ENCODE data around the gene MME. TPM values are rescaled to one million over a fixed set of nuclear protein-coding genes. Genes with fewer than 3 reads are reported as not detected.

Gene MME
- polyA plus RNA-seq, 3 donors = 0.27 to 1.0 (median 0.73) TPM

- Mint-ChIP-seq H3K4me1 (peaks cover 20% of the 10 kb centered on the region), H3K27ac (no peak overlapping the region), H3K36me3 (peaks cover 0 to 2% of the 10 kb centered on the region in 2 donors), H3K27me3 (ENCODE audit: low read depth in 3 of 3) (peaks cover 32 to 49% (median 45%) of the 10 kb centered on the region in 3 donors), H3K4me3 (peak overlapping the region; percentile 73 to 94), H3K9me3 (peaks cover under 1 to 19% (median 8%) of the 10 kb centered on the region in 7 donors)
- Histone ChIP-seq H3K4me2 (replicated peaks; ENCODE audit: extremely low read depth, low read length, poor library complexity, severe bottlenecking) (peak overlapping the region; percentile 99), H3K79me2 (ENCODE audit: insufficient read depth, low read length) (no peaks in the 10 kb centered on the region), H4K20me1 (ENCODE audit: insufficient read depth, low read length) (no peaks in the 10 kb centered on the region), H3K36me3 (replicated peaks in 1 of 2; ENCODE audit: control insufficient read depth in 1 of 2, insufficient read depth in 2 of 2, low read length in 2 of 2) (no peaks in the 10 kb centered on the region), H3K27ac (ENCODE audit: low read depth in 1 of 2, low read length in 2 of 2) (no peak overlapping the region), H3K4me1 (ENCODE audit: control insufficient read depth in 1 of 2, insufficient read depth in 2 of 2, low read length in 2 of 2) (peaks cover 17 to 18% of the 10 kb centered on the region in 2 donors), H3K9me3 (replicated peaks in 1 of 2; ENCODE audit: control insufficient read depth in 1 of 2, insufficient read depth in 1 of 2, low read length in 2 of 2) (peaks cover 0 to 5% of the 10 kb centered on the region in 2 donors), H3K4me3 (replicated peaks in 1 of 3; ENCODE audit: low read depth in 2 of 3, low read length in 3 of 3) (peak overlapping the region; percentile 37 to 82 (median 54)), H3K9ac (ENCODE audit: insufficient read depth, low read length, poor library complexity, severe bottlenecking) (peak overlapping the region; percentile 65), H2AFZ (ENCODE audit: insufficient read depth, low read depth, low read length, poor library complexity, severe bottlenecking) (peak overlapping the region; percentile 93), H3K27me3 (ENCODE audit: control insufficient read depth in 2 of 2, insufficient read depth in 2 of 2, low read length in 2 of 2) (peaks cover 37 to 51% of the 10 kb centered on the region in 2 donors)
- 0% methylated on average over 4 of the region's 21 CpGs for WGBS (ENCODE audit: insufficient coverage)
- DNase-seq = no peak
- intact Hi-C loops (cut with micrococcal nuclease) = no loop called here
- TF ChIP-seq, protein P1, sequence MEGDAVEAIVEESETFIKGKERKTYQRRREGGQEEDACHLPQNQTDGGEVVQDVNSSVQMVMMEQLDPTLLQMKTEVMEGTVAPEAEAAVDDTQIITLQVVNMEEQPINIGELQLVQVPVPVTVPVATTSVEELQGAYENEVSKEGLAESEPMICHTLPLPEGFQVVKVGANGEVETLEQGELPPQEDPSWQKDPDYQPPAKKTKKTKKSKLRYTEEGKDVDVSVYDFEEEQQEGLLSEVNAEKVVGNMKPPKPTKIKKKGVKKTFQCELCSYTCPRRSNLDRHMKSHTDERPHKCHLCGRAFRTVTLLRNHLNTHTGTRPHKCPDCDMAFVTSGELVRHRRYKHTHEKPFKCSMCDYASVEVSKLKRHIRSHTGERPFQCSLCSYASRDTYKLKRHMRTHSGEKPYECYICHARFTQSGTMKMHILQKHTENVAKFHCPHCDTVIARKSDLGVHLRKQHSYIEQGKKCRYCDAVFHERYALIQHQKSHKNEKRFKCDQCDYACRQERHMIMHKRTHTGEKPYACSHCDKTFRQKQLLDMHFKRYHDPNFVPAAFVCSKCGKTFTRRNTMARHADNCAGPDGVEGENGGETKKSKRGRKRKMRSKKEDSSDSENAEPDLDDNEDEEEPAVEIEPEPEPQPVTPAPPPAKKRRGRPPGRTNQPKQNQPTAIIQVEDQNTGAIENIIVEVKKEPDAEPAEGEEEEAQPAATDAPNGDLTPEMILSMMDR (IDR thresholded peaks at IDR 0.05) = no peak
These were observed 712 bp upstream of the MME start for GRCh38 chr3:155079468-155079745.

- Histone ChIP-seq H4K20me1 (ENCODE audit: insufficient read depth, low read length) (no peaks in the 10 kb centered on the region), H3K27ac (ENCODE audit: low read depth in 1 of 2, low read length in 2 of 2) (no peak overlapping the region), H3K79me2 (ENCODE audit: insufficient read depth, low read length) (no peaks in the 10 kb centered on the region), H3K36me3 (replicated peaks in 1 of 2; ENCODE audit: control insufficient read depth in 1 of 2, insufficient read depth in 2 of 2, low read length in 2 of 2) (no peaks in the 10 kb centered on the region), H3K4me1 (ENCODE audit: control insufficient read depth in 1 of 2, insufficient read depth in 2 of 2, low read length in 2 of 2) (peaks cover 17 to 18% of the 10 kb centered on the region in 2 donors), H3K4me3 (replicated peaks in 1 of 3; ENCODE audit: low read depth in 2 of 3, low read length in 3 of 3) (peak overlapping the region in 1 of 3 experiments; percentile 82), H3K27me3 (ENCODE audit: control insufficient read depth in 2 of 2, insufficient read depth in 2 of 2, low read length in 2 of 2) (peaks cover 37 to 51% of the 10 kb centered on the region in 2 donors), H3K9ac (ENCODE audit: insufficient read depth, low read length, poor library complexity, severe bottlenecking) (no peak overlapping the region), H3K4me2 (replicated peaks; ENCODE audit: extremely low read depth, low read length, poor library complexity, severe bottlenecking) (peak overlapping the region; percentile 99), H2AFZ (ENCODE audit: insufficient read depth, low read depth, low read length, poor library complexity, severe bottlenecking) (no peak overlapping the region), H3K9me3 (replicated peaks in 1 of 2; ENCODE audit: control insufficient read depth in 1 of 2, insufficient read depth in 1 of 2, low read length in 2 of 2) (peaks cover 0 to under 1% of the 10 kb centered on the region in 2 donors)
- no peak for DNase-seq
- WGBS (ENCODE audit: insufficient coverage) = 72% methylated on average over 5 of the region's 8 CpGs
- Mint-ChIP-seq H3K9me3 (peaks cover 0 to 9% (median 4%) of the 10 kb centered on the region in 7 donors), H3K36me3 (peaks cover 0 to 2% of the 10 kb centered on the region in 2 donors), H3K4me3 (peak overlapping the region in 1 of 2 donors; percentile 94), H3K27ac (no peak overlapping the region), H3K4me1 (peaks cover 20% of the 10 kb centered on the region), H3K27me3 (ENCODE audit: low read depth in 3 of 3) (peaks cover 32 to 49% (median 45%) of the 10 kb centered on the region in 3 donors)
- intact Hi-C loops (cut with micrococcal nuclease) = no loop called here
- TF ChIP-seq, protein P1 (IDR thresholded peaks at IDR 0.05) = no peak
These were observed 573 bp downstream of the MME start for GRCh38 chr3:155080692-155081091.

All from CD14-positive monocyte (primary cell).